ENCODE results near the gene KRTAP13-3. TPM values are rescaled to one million over a fixed set of nuclear protein-coding genes. Genes with fewer than 3 reads are reported as not detected.

Gene KRTAP13-3
- total RNA-seq, 1 experiment from 2014 or later = not detected

GRCh38 chr21:30437010-30437565, 11.4 kb upstream of the KRTAP13-3 start:
- Mint-ChIP-seq H3K4me3 (no peak overlapping the region), H3K27me3 (ENCODE audit: low read depth) (no peaks in the 10 kb centered on the region), H3K36me3 (ENCODE audit: insufficient read depth in 1 of 3, low read depth in 3 of 3) (no peaks in the 10 kb centered on the region; a peak in 1 of 7 replicates), H3K4me1 (no peaks in the 10 kb centered on the region), H3K9me3 (peaks cover 0 to 2% of the 10 kb centered on the region in 2 experiments; a peak in 1 of 5 replicates), H3K27ac (no peak overlapping the region)
- Histone ChIP-seq H2AFZ (ENCODE audit: low read length) (no peak overlapping the region), H4K8ac (replicated peaks; ENCODE audit: insufficient read length, low read depth, low read length) (no peak overlapping the region), H3T11ph (ENCODE audit: low read length) (no peak overlapping the region), H3K23me2 (ENCODE audit: insufficient read length, low read depth, low read length, poor library complexity, severe bottlenecking) (no peaks in the 10 kb centered on the region), H3K79me2 (ENCODE audit: insufficient read depth, low read length) (no peaks in the 10 kb centered on the region), H4K20me1 (ENCODE audit: control insufficient read depth, insufficient read depth, insufficient read length) (no peaks in the 10 kb centered on the region), H3K18ac (ENCODE audit: insufficient read length, low read depth, low read length) (no peak overlapping the region), H2BK15ac (ENCODE audit: low read depth, low read length) (no peak overlapping the region), H3K79me1 (ENCODE audit: insufficient read depth, low read depth, low read length, poor library complexity, severe bottlenecking) (no peaks in the 10 kb centered on the region), H3K27me3 (ENCODE audit: insufficient read depth, low read length) (no peaks in the 10 kb centered on the region), H2BK12ac (ENCODE audit: insufficient read length, low read depth, low read length) (no peak overlapping the region), H4K91ac (ENCODE audit: insufficient read length, low read depth, low read length) (no peak overlapping the region), H3K4me2 (ENCODE audit: insufficient read depth, insufficient read length, low read length) (no peak overlapping the region), H2BK120ac (ENCODE audit: low read depth, low read length, poor library complexity, severe bottlenecking) (no peak overlapping the region), H3K9me3 (ENCODE audit: control insufficient read depth, low read depth, low read length) (no peaks in the 10 kb centered on the region), H3K56ac (ENCODE audit: insufficient read length, low read depth, low read length) (no peak overlapping the region), H2BK5ac (ENCODE audit: insufficient read length, low read length) (no peak overlapping the region), H3K4me1 (ENCODE audit: insufficient read depth, low read length) (no peaks in the 10 kb centered on the region), H3K14ac (ENCODE audit: insufficient read depth, low read length) (no peak overlapping the region), H2AK5ac (ENCODE audit: insufficient read length, low read length) (no peak overlapping the region), H2BK20ac (ENCODE audit: low read depth, low read length, poor library complexity, severe bottlenecking) (no peak overlapping the region), H3K23ac (ENCODE audit: insufficient read length, low read depth, low read length) (no peak overlapping the region), H4K5ac (ENCODE audit: insufficient read length, low read depth, low read length) (no peak overlapping the region), H3K27ac (ENCODE audit: insufficient read length, low read depth, low read length) (no peak overlapping the region), H3K4ac (ENCODE audit: low read depth, low read length) (no peak overlapping the region), H3K9ac (ENCODE audit: extremely low read depth, insufficient read length, low read length) (no peak overlapping the region)
- no peak for TF ChIP-seq CTCF (conservative IDR thresholded peaks at IDR 0.05)
- DNase-seq = no peak
- WGBS (ENCODE audit: extremely low coverage, insufficient read length, low lambda C conversion rate) = no CpG with 5 or more reads among the region's 3 CpGs
